ENCODE data around the gene EDN2.

EDN2 gene

GRCh38 chr1:41461790-41462679, 22.4 kb downstream of the EDN2 start:
- no peak for DNase-seq

GRCh38 chr1:41456847-41457540, 27.5 kb downstream of the EDN2 start:
- DNase-seq = no peak

GRCh38 chr1:41455479-41456332, 28.8 kb downstream of the EDN2 start:
- peak; percentile 39 for DNase-seq

GRCh38 chr1:41454406-41454805, 30.1 kb downstream of the EDN2 start:
- DNase-seq = peak; percentile 76

- no peak for DNase-seq
Measured at GRCh38 chr1:41452704-41453290, 31.7 kb downstream of the EDN2 start.

GRCh38 chr1:41450747-41451285, 33.7 kb downstream of the EDN2 start:
- no peak for DNase-seq

- DNase-seq = no peak
Measured at GRCh38 chr1:41449326-41449921, 35.1 kb downstream of the EDN2 start.

GRCh38 chr1:41448821-41449220, 35.7 kb downstream of the EDN2 start:
- DNase-seq = no peak

- no peak for DNase-seq
Measured at GRCh38 chr1:41447995-41448770, 36.3 kb downstream of the EDN2 start.

GRCh38 chr1:41446851-41447610, 37.5 kb downstream of the EDN2 start:
- peak; percentile 70 for DNase-seq

GRCh38 chr1:41444785-41445184, 39.7 kb downstream of the EDN2 start:
- no peak for DNase-seq

GRCh38 chr1:41444246-41444645, 40.2 kb downstream of the EDN2 start:
- no peak for DNase-seq

GRCh38 chr1:41442697-41443251, 41.7 kb downstream of the EDN2 start:
- no peak for DNase-seq

- peak; percentile 1 for DNase-seq
Measured at GRCh38 chr1:41440321-41441085, 44.0 kb downstream of the EDN2 start.

- DNase-seq = peak; percentile 1
Measured at GRCh38 chr1:41439234-41439633, 45.2 kb downstream of the EDN2 start.

- no peak for DNase-seq
Measured at GRCh38 chr1:41438711-41439110, 45.8 kb downstream of the EDN2 start.

GRCh38 chr1:41437011-41437355, 47.5 kb downstream of the EDN2 start:
- no peak for DNase-seq

GRCh38 chr1:41436281-41437010, 48.0 kb downstream of the EDN2 start:
- no peak for DNase-seq
